SKM-1 treated with dmso at 0.1 percent for 144 hours (cell line): ENCODE data around the gene ITCH.
"Not testable (repeated sequence)": the region's sequence is repeated elsewhere in the genome, so short reads cannot be mapped to it uniquely, and the experiment has no call there.

Experiments
- DNase-seq: peaks from one replicate; lab custom pipeline; 2025; ENCODE audit not compliant: unreplicated experiment; lab: John Stamatoyannopoulos, UW

The ITCH gene

GRCh38 chr20:34363062-34363464, at the start of gene ITCH:
ITCH (plus strand) TSS chr20:34363273; CDS start chr20:34393812, 30,539 bp downstream.
- DNase-seq = peak; percentile 91

GRCh38 chr20:34315236-34315635, 47.8 kb upstream of the ITCH start:
- no peak for DNase-seq

- DNase-seq = no peak
Observed at GRCh38 chr20:34316196-34316814, 46.8 kb upstream of the ITCH start.

GRCh38 chr20:34318609-34319443, 44.2 kb upstream of the ITCH start:
- DNase-seq = no peak

GRCh38 chr20:34320861-34321260, 42.2 kb upstream of the ITCH start:
- no peak for DNase-seq

- DNase-seq = no peak
Observed at GRCh38 chr20:34322267-34323105, 40.6 kb upstream of the ITCH start.

GRCh38 chr20:34324541-34324940, 38.5 kb upstream of the ITCH start:
- no peak for DNase-seq

GRCh38 chr20:34328207-34328606, 34.9 kb upstream of the ITCH start:
- DNase-seq = not testable (repeated sequence)

GRCh38 chr20:34328928-34329677, 34.0 kb upstream of the ITCH start:
- DNase-seq = no peak

GRCh38 chr20:34330861-34331544, 32.1 kb upstream of the ITCH start:
- not testable (repeated sequence) for DNase-seq

GRCh38 chr20:34331838-34332237, 31.2 kb upstream of the ITCH start:
- no peak for DNase-seq

GRCh38 chr20:34332262-34332920, 30.7 kb upstream of the ITCH start:
- no peak for DNase-seq

- no peak for DNase-seq
Observed at GRCh38 chr20:34333786-34334185, 29.3 kb upstream of the ITCH start.

GRCh38 chr20:34334654-34335407, 28.2 kb upstream of the ITCH start:
- DNase-seq = no peak

GRCh38 chr20:34337544-34337943, 25.5 kb upstream of the ITCH start:
- DNase-seq = no peak

GRCh38 chr20:34337982-34338726, 24.9 kb upstream of the ITCH start:
- DNase-seq = no peak

- not testable (repeated sequence) for DNase-seq
Observed at GRCh38 chr20:34340726-34341125, 22.3 kb upstream of the ITCH start.

GRCh38 chr20:34341199-34341598, 21.9 kb upstream of the ITCH start:
- not testable (repeated sequence) for DNase-seq
